ENCODE data around the gene ZNF625.

GRCh38 chr19:12145348-12145747 is 11.2 kb downstream of the ZNF625 start:
- TF ChIP-seq CTCF (conservative IDR thresholded peaks at IDR 0.05; ENCODE audit: low read depth in 2 of 2), result no peak
- no peak for TF ChIP-seq POLR2AphosphoS5 (IDR thresholded peaks at IDR 0.05; ENCODE audit: low read depth)
- TF ChIP-seq EZH2 (IDR thresholded peaks at IDR 0.05; ENCODE audit: low read depth, unreplicated experiment), result no peak
- no peak for TF ChIP-seq STAT1 (IDR thresholded peaks at IDR 0.05; ENCODE audit: unreplicated experiment)
- no peak for TF ChIP-seq REST (IDR thresholded peaks at IDR 0.05; ENCODE audit: unreplicated experiment)
- no peak for TF ChIP-seq CREB1 (CRISPR knock-in tag; IDR thresholded peaks at IDR 0.05; ENCODE audit: low read depth)
- no peak for TF ChIP-seq ZNF114 (CRISPR knock-in tag; IDR thresholded peaks at IDR 0.05)
- TF ChIP-seq JUNB (IDR thresholded peaks at IDR 0.05; ENCODE audit: unreplicated experiment), result no peak
- no peak for TF ChIP-seq EZH2phosphoT487 (IDR thresholded peaks at IDR 0.05; ENCODE audit: unreplicated experiment)
- TF ChIP-seq NANOG (IDR thresholded peaks at IDR 0.05; ENCODE audit: borderline replicate concordance), result no peak
- TF ChIP-seq ETS1 (IDR thresholded peaks at IDR 0.05), result no peak
- no peak for TF ChIP-seq ZNF331 (CRISPR knock-in tag; IDR thresholded peaks at IDR 0.05; ENCODE audit: low read depth)
